HUDEP-2 (cell line): Measurements from ENCODE around the gene ILKAP.
"Not testable (repeated sequence)": the region's sequence is repeated elsewhere in the genome, so short reads cannot be mapped to it uniquely, and the experiment has no call there.

Experiments
- DNase-seq, 76 experiments: peaks; one replicate each; lab custom pipeline; 2025; ENCODE audit not compliant: unreplicated experiment in 76 of 76; lab: John Stamatoyannopoulos, UW

The ILKAP gene

GRCh38 chr2:238203973-238204683 lies 633 bp upstream of the ILKAP start:
- peak in 66 of 76 experiments; percentile 7 to 83 (median 54) for DNase-seq

GRCh38 chr2:238202326-238203093 lies 985 bp downstream of the ILKAP start:
- DNase-seq: no peak

- no peak for DNase-seq
These were observed 13.1 kb downstream of the ILKAP start for GRCh38 chr2:238190445-238190844.

DNA sequence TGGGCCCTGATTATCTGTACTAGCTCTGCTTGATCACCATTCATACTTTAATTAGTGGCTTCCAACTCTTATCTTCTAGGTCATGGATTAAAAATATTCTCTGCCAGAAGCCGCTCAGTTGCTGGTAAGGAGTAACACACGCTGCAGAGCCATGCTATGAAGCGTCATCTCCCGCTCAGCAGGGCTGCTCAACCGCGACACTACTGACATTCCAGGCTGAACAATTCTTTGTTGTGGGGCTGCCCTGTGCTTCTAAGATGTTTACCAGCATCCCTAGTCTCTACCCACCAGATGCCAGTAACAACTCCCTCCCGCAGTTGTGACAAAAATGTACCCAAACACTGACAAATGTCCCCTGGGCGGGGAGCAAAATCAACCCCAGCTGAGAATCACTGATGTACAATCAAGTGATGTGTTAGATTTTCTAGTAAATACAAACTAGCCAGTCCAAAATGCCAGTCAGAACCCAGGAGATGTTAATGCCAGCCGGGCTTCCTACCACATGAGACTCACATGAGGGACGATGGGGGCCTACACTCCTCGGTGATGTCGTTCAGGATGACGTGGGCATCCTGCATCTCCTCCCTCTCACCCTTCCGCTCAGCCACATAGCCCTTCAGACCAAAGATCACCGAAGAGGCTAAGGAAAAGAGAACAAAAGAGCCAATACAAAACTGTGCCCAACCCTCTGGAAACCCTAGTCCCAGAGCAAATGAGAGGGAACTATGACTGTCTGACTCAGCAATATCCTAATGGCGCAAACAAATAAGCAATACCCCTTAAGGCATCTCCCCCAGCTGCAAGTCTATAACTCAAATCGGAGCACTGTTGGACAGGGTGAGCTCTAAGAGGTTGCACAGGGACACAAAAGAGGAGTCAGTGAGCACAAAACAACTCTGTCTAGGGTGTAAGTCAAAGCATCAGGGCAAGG lies 15.6 kb downstream of the ILKAP start:
- no peak for DNase-seq

DNA sequence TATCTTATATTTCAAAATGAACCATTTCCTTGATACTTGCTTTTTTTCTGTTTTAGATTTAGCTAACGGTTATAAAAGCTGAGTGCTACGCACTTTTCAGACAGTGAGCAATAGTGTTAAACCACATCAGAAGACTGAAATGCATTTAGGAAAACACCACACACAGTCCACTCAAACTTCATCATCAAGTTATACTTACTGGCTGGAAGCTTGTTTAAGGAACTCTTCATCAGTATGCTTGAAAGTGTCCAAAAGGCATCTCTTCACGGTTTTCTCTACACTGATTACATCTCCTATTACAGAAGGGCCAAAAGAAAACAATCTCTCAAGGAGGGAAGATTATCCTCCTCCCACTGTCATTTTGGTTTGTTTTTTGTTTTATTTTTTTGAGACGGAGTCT lies 19.7 kb downstream of the ILKAP start:
- no peak for DNase-seq

DNA sequence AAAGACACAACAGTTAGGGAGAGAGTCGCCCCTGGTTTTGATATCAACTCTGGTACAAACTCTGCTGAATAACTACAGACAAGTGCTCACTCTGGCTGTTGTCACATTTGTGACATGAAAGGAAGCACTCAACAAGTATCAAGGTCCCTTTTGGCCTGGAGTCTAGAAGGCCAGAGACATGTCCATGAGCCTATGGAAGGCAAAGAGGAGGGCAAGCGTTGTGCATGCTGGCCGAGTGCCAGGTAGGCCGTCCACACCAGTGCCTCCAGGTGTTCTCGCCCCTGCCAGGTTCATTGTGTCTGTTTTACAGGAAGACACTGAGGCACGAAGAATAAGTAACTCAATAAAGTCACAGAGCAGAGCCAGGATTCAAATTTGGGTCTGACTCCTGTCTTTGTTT lies 21.1 kb downstream of the ILKAP start:
- no peak for DNase-seq

DNA sequence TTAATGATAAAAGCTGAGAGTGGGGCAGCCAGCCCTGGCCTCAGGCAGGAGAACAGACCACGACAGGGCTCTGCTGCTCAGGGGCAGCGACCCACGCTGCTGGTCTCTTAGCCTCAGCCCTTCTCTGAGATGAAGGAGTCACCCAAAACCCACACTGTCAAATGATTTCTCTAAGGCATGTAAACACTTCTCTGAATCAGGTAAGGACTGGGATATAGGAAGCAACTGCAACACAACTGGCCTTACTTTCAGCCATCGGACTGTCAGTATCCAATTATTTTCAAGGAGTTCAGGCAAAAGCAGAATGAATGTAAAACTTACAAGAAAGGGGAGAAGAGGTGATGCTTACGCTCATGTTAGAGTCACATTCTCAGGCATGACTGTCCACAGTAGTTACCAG lies 22.9 kb downstream of the ILKAP start:
- no peak for DNase-seq

- peak in 1 of 76 experiments; percentile 11 for DNase-seq
These were observed 26.9 kb downstream of the ILKAP start for GRCh38 chr2:238176613-238177012.

GRCh38 chr2:238174701-238175100 lies 28.8 kb downstream of the ILKAP start:
- no peak for DNase-seq

DNA sequence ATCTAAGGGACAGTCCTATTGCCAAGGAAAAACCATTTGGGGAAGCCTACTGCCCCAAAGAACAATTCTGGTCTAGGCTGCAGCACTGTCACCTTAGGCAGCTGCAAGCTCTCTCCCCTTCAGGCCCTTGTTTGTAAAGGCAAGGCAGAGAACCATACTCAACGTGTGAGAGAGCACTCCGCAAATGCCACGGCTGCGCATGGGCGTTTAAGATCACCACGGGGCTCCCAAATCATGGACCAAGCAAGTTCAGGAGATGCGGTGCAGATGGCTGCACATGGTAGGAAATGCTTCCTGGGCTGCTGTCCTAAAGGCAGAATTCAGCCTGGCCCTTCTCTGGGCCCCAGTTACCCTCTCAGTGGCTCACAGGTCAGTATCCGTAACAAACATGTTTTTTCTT lies 29.2 kb downstream of the ILKAP start:
- no peak for DNase-seq

- DNase-seq: no peak
These were observed 29.8 kb downstream of the ILKAP start for GRCh38 chr2:238173692-238174091.

GRCh38 chr2:238172439-238172838 lies 31.1 kb downstream of the ILKAP start:
- DNase-seq: no peak

DNA sequence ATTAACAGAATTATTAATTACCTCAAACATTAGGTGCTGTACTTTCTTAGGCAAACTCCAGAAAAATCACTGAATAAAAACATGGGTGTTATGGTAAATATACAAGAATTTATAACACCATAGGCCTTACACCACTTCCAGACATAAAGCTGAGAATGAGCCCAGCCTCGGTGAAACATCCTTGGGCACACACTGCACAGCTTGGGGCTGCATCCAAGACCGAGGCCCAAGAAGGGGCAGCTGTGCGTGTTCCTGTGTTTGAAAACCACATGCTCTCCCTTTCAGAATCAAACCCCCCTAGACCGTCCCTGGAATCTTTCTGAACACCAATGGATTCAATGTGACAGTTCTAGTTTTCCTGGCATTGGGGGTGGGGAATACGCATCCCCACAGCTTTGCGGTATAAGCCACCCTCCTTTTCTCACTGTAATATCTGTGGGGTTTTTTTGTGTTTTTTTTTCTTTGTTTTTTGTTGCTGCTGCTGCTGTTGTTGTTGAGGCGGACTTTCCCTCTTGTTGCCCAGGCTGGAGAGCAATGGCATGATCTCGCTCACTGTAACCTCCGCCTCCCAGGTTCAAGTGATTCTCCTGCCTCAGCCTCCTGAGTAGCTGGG lies 31.8 kb downstream of the ILKAP start:
- DNase-seq: no peak

GRCh38 chr2:238171072-238171431 lies 32.4 kb downstream of the ILKAP start:
- not testable (repeated sequence) for DNase-seq

DNA sequence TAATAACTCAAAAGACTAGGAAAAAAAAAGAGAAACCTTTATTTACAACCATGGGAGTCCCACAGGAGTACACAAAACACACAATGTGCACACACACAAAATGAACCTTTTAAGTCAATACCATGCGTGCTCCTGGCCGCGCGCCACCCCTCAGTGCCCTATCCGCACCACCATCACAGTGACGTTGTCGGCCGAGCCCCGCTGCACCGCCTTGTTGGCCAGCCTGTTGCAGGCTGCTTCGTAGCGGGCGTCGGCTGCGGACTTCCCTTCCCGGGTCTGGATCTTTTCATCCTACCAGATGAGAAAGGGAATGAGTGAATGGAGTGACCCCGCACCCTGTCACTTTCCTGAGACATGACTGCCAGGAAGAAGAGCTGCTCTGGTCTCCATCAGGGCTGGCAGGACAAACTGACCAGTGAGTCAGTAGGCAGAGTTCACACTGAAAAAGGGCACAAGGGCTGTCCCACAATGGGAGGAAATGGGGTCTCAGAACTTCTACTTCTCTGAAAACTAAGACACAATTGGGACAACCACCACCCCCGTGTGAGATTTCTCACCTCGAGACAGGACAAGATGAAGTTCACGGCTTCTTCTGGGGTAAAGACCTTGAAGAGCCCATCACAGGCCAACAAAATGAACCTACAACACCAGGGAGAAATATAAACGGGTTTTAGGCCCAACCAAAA lies 33.0 kb downstream of the ILKAP start:
- DNase-seq: no peak

- DNase-seq: peak in 12 of 76 experiments; percentile 13 to 66 (median 36)
These were observed 33.7 kb downstream of the ILKAP start for GRCh38 chr2:238169708-238170251.

DNA sequence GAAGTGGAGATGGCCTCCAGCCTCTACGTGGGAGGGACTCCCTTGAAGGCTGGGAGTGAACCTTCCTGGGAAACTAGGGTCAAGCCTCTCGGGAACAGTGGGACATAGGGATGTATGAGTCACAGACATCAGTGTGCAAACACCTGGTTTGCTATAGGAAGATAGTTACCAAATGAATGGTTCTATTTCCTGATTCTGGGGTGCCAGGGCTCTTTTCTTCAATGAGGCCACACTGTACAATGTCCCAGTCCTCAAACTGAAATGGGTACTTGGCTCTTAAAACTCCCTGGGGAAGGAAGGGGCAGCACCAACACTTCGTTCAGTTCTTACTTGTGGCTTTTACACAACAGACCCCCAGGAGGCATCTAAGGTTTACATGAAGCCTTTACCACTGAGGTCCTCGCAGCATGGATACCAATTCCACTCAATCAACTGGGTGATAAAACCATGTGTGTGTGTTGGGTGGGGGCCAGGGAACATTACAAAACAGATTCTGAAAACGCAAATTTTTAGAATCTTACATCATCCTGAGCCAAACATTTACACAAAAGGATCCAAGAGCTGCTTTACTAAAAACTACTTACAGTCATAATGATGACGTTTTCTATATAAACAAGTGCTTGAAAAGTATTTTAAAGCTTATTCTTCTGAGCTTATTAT lies 34.3 kb downstream of the ILKAP start:
- DNase-seq: peak in 64 of 76 experiments; percentile 21 to 82 (median 58)

DNA sequence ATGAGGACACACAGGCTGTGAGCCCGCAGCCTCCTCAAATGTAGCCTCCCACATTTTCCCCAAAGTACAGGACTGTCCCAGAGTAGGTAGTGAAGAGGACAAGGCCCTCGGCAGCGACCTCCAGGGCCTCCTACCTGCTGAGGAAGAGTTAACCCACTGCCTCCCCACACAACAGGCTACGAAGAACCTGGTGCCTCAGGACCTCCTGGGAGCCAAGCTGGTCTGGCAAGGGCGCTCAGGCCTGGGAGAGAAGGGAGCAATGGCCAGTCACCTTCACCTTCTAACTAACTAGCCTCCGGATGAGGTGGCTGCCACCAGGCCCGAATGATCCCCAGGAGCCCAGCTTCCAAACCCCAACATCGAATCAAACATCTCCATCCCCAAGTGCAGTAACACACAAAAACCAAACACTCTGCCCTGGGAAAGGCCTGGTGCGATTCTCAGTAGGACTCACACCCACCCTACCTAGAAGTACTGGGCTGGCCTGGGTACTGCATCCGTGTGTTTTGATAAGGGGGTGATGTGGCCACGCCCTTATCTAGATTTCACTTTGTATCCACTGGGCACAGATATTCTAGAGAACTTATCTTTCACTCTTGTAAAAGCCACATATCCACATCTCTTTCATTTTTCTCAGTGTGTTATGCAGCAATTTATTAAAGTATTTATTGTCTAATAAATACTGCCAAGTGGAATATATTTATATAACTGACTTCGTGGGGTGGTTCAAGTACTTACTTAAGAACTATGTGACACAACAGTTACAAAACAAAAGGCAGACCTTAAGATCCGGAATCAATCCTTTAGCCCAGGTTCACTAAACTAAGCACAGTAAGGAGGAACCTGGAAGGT lies 35.1 kb downstream of the ILKAP start:
- peak in 75 of 76 experiments; percentile 40 to 95 (median 82) for DNase-seq
